Breast epithelium (tissue), 3 donors: ENCODE measurements around the gene NDEL1.

Experiments used
- CTCF ChIP-seq, 3 donors: fragments of 450-650 bp; IDR thresholded peaks; one replicate each; pipeline ENCODE4 v1.5.1; 2016 to 2017; ENCODE audit warnings: antibody characterized with exemption in 3 of 3, mild to moderate bottlenecking in 3 of 3, moderate library complexity in 3 of 3
- POLR2A ChIP-seq: fragments of 450-650 bp; IDR thresholded peaks from one replicate; pipeline ENCODE4 v1.6.1; 2016; ENCODE audit warnings: antibody characterized with exemption, mild to moderate bottlenecking, moderate library complexity

- TF ChIP-seq CTCF (IDR thresholded peaks at IDR 0.05): no peak
- no peak for TF ChIP-seq POLR2A
Observed at GRCh38 chr17:8475781-8476180, 40.1 kb downstream of the NDEL1 start.
